GM21528 (cell line): ENCODE results near the gene NDUFB4.
"Not testable (repeated sequence)": the region's sequence is repeated elsewhere in the genome, so short reads cannot be mapped to it uniquely, and the experiment has no call there.

Source experiments
- ATAC-seq: cut with Tn5 transposase; IDR thresholded peaks from one replicate; pipeline ENCODE4 v1.9.1; 2021; ENCODE audit warnings: mild to moderate bottlenecking, moderate library complexity; ENCODE audit not compliant: unreplicated experiment, low FRiP score

NDUFB4 gene

GRCh38 chr3:120636795-120637401, 40.8 kb downstream of the NDUFB4 start:
- no peak for ATAC-seq

- ATAC-seq: no peak
Observed at GRCh38 chr3:120637851-120638559, 41.9 kb downstream of the NDUFB4 start.

- ATAC-seq: not testable (repeated sequence)
Observed at GRCh38 chr3:120638820-120639219, 42.7 kb downstream of the NDUFB4 start.

GRCh38 chr3:120640231-120640630, 44.1 kb downstream of the NDUFB4 start:
- ATAC-seq: no peak

- no peak for ATAC-seq
Observed at GRCh38 chr3:120641696-120642246, 45.6 kb downstream of the NDUFB4 start.

GRCh38 chr3:120642368-120642948, 46.3 kb downstream of the NDUFB4 start:
- ATAC-seq: no peak

- ATAC-seq: no peak
Observed at GRCh38 chr3:120645083-120645845, 49.1 kb downstream of the NDUFB4 start.

- ATAC-seq: no peak
Observed at GRCh38 chr3:120646771-120647432, 50.8 kb downstream of the NDUFB4 start.

GRCh38 chr3:120648290-120648689, 52.2 kb downstream of the NDUFB4 start:
- no peak for ATAC-seq

- no peak for ATAC-seq
Observed at GRCh38 chr3:120649830-120650233, 53.7 kb downstream of the NDUFB4 start.

- no peak for ATAC-seq
Observed at GRCh38 chr3:120650311-120650710, 54.2 kb downstream of the NDUFB4 start.
